Neural cell (in vitro differentiated cells): Measurements from ENCODE around the gene MST1.

Experiments
- CTCF ChIP-seq: fragments of 450-650 bp; IDR thresholded peaks from 2 replicates; pipeline ENCODE4 v1.5.1; 2014; ENCODE audit warnings: antibody characterized with exemption, mild to moderate bottlenecking, moderate library complexity; ENCODE audit not compliant: poor library complexity, severe bottlenecking
- EZH2 ChIP-seq: fragments of 200-600, 300-800 bp; shearing (Covaris generic), sonication (generic); IDR thresholded peaks from 2 replicates; pipeline ENCODE4 v1.6.1; 2014; ENCODE audit warnings: antibody characterized with exemption, low read length, borderline replicate concordance, mild to moderate bottlenecking; ENCODE audit not compliant: insufficient read depth, poor library complexity, severe bottlenecking
- MXI1 ChIP-seq: fragments of 450-650 bp; conservative IDR thresholded peaks from 2 replicates; pipeline ENCODE4 v1.6.1; 2014; ENCODE audit warnings: antibody characterized with exemption, mild to moderate bottlenecking; ENCODE audit not compliant: poor library complexity, severe bottlenecking
- TAF1 ChIP-seq: IDR thresholded peaks from 2 replicates; pipeline ENCODE4 v1.6.1; 2012; ENCODE audit warnings: low read depth

- TF ChIP-seq CTCF (no peak), EZH2 (no peak), TAF1 (no peak), MXI1 (no peak)
Observed at GRCh38 chr3:49670940-49671290, 18.4 kb downstream of the MST1 start.
